SK-N-SH (cell line): ENCODE data around the gene CACNB3. TPM values are rescaled to one million over a fixed set of nuclear protein-coding genes. Genes with fewer than 3 reads are reported as not detected.

ENCODE experiments used
- CTCF ChIA-PET: fragments of 300-600, 350-600 bp; formaldehyde crosslinking; extraction: SDS; loops from one replicate; lab custom pipeline; 2021; lab: Yijun Ruan, JAX
- POLR2A ChIA-PET: fragments of 350-600 bp; sonication (Branson Sonifier 250); formaldehyde crosslinking; extraction: SDS; loops from one replicate; lab custom pipeline; 2020; ENCODE audit warnings: antibody characterized with exemption, inconsistent platforms; lab: Yijun Ruan, JAX
- DNase-seq: peaks from one replicate; pipeline ENCODE4 v3.0.0; 2012
- H2AFZ ChIP-seq: fragments of 200-600 bp; sonication (generic); 2 replicates; pipeline ENCODE4 v1.8.1; 2016; ENCODE audit warnings: antibody characterized with exemption, mild to moderate bottlenecking, low read depth
- H3F3A ChIP-seq: fragments of 200-600 bp; sonication (generic); replicated peaks from 2 replicates; pipeline ENCODE3; 2016; ENCODE audit warnings: antibody characterized with exemption, mild to moderate bottlenecking; ENCODE audit not compliant: insufficient read depth
- H3K27ac ChIP-seq, 2 experiments: fragments of 200-500 bp in 1 of 2; fragments of 200-600 bp in 1 of 2; sonication (Bioruptor generic) in 1 of 2; sonication (generic), shearing (Covaris generic) in 1 of 2; 2 replicates each; pipeline versions ENCODE4 v1.5.1 to v1.6.1; 2014 to 2016; ENCODE audit warnings: low read depth in 2 of 2, inconsistent platforms in 1 of 2, low read length in 1 of 2, mild to moderate bottlenecking in 1 of 2, mixed read lengths in 1 of 2
- H3K27me3 ChIP-seq: fragments of 200-600 bp; sonication (generic), shearing (Covaris generic); 2 replicates; pipeline ENCODE4 v1.6.1; 2016; ENCODE audit warnings: mixed run types; ENCODE audit not compliant: insufficient read depth
- H3K36me3 ChIP-seq, 2 experiments: fragments of 200-500 bp in 1 of 2; fragments of 200-600 bp in 1 of 2; sonication (Bioruptor generic) in 1 of 2; sonication (generic) in 1 of 2; replicated peaks in 1 of 2; 2 replicates each; pipeline versions ENCODE3 to v1.5.1; 2014 to 2016; ENCODE audit warnings: low read length in 1 of 2, mild to moderate bottlenecking in 1 of 2; ENCODE audit not compliant: insufficient read depth in 2 of 2, control insufficient read depth in 1 of 2
- H3K4me1 ChIP-seq, 2 experiments: fragments of 200-500 bp in 1 of 2; fragments of 200-600 bp in 1 of 2; sonication (Bioruptor generic) in 1 of 2; sonication (generic), shearing (Covaris generic) in 1 of 2; 2 replicates each; pipeline versions ENCODE4 v1.5.1 to v1.6.1; 2014 to 2016; ENCODE audit warnings: low read depth in 1 of 2, low read length in 1 of 2, mixed run types in 1 of 2; ENCODE audit not compliant: insufficient read depth in 2 of 2, control insufficient read depth in 1 of 2
- H3K4me2 ChIP-seq: fragments of 200-600 bp; sonication (generic), shearing (Covaris generic); 2 replicates; pipeline ENCODE4 v1.6.1; 2017; ENCODE audit warnings: mixed run types
- H3K4me3 ChIP-seq, 2 experiments: fragments of 200-500 bp in 1 of 2; fragments of 200-600 bp in 1 of 2; sonication (Bioruptor generic) in 1 of 2; sonication (generic), shearing (Covaris generic) in 1 of 2; 2 replicates each; pipeline versions ENCODE4 v1.5.1 to v1.8.1; 2014 to 2016; ENCODE audit warnings: low read depth in 2 of 2, inconsistent platforms in 1 of 2, low read length in 1 of 2, mild to moderate bottlenecking in 1 of 2, mixed read lengths in 1 of 2, moderate library complexity in 1 of 2
- H3K79me2 ChIP-seq: fragments of 200-600 bp; sonication (generic); 2 replicates; pipeline ENCODE4 v1.8.1; 2017; ENCODE audit warnings: mild to moderate bottlenecking; ENCODE audit not compliant: insufficient read depth
- H3K9ac ChIP-seq: fragments of 200-600 bp; sonication (generic); 2 replicates; pipeline ENCODE4 v1.6.1; 2017; ENCODE audit warnings: mixed run types
- H3K9me2 ChIP-seq: fragments of 200-600 bp; sonication (generic); 2 replicates; pipeline ENCODE4 v1.6.1; 2017; ENCODE audit warnings: mixed run types
- H3K9me3 ChIP-seq: fragments of 200-600 bp; sonication (generic); 2 replicates; pipeline ENCODE4 v1.6.1; 2017; ENCODE audit warnings: mixed run types, mild to moderate bottlenecking, moderate library complexity
- H4K20me1 ChIP-seq: fragments of 200-600 bp; sonication (generic); 2 replicates; pipeline ENCODE4 v1.6.1; 2017; ENCODE audit warnings: mild to moderate bottlenecking, mixed run types; ENCODE audit not compliant: insufficient read depth
- CHD2 ChIP-seq: fragments of 150-350 bp; IDR thresholded peaks from 2 replicates; pipeline ENCODE4 v1.6.1; 2018; ENCODE audit warnings: low read length; ENCODE audit not compliant: partially characterized antibody
- CTCF ChIP-seq: fragments of 200-600 bp; sonication (generic); IDR thresholded peaks from 2 replicates; pipeline ENCODE4 v1.6.1; 2017; ENCODE audit warnings: antibody characterized with exemption, mild to moderate bottlenecking, moderate library complexity
- ELF1 ChIP-seq: IDR thresholded peaks from 2 replicates; pipeline ENCODE4 v1.4.0; 2012
- EP300 ChIP-seq, 2 experiments: IDR thresholded peaks; 2 replicates each; pipeline versions ENCODE4 v1.4.0 to v1.6.1; 2012; ENCODE audit warnings: borderline replicate concordance in 1 of 2, low read depth in 1 of 2, low read length in 1 of 2
- FOXJ3 ChIP-seq: sonication (generic); formaldehyde crosslinking; IDR thresholded peaks from 2 replicates; pipeline ENCODE4 v1.5.1; 2020; ENCODE audit warnings: mild to moderate bottlenecking, missing genetic modification reagents
- FOXM1 ChIP-seq: IDR thresholded peaks from 2 replicates; pipeline ENCODE4 v1.4.0; 2012; ENCODE audit warnings: low read depth, mild to moderate bottlenecking
- GATA2 ChIP-seq: sonication (generic); formaldehyde crosslinking; IDR thresholded peaks from 2 replicates; pipeline ENCODE4 v1.5.0; 2020; ENCODE audit warnings: mild to moderate bottlenecking, missing genetic modification reagents
- IRF3 ChIP-seq: fragments of 150-350 bp; IDR thresholded peaks from 2 replicates; pipeline ENCODE4 v1.6.1; 2016; ENCODE audit warnings: mild to moderate bottlenecking, low read depth, low read length
- MAX ChIP-seq: IDR thresholded peaks from 2 replicates; pipeline ENCODE4 v1.4.0; 2012; ENCODE audit warnings: low read depth
- MEF2A ChIP-seq: IDR thresholded peaks from 2 replicates; pipeline ENCODE4 v1.4.0; 2012; ENCODE audit warnings: low read depth, borderline replicate concordance
- MXI1 ChIP-seq: IDR thresholded peaks from 2 replicates; pipeline ENCODE4 v1.6.1; 2012; ENCODE audit warnings: mild to moderate bottlenecking, low read depth, low read length, improper control_type of control experiment
- NFIC ChIP-seq: IDR thresholded peaks from 2 replicates; pipeline ENCODE4 v1.4.0; 2012; ENCODE audit warnings: borderline replicate concordance
- PBX3 ChIP-seq: IDR thresholded peaks from 2 replicates; pipeline ENCODE4; 2012
- POLR2AphosphoS5 ChIP-seq: IDR thresholded peaks from 2 replicates; pipeline ENCODE4 v1.6.1; 2012; ENCODE audit warnings: low read depth, low read length
- REST ChIP-seq: IDR thresholded peaks from 2 replicates; pipeline ENCODE4 v1.6.1; 2012; ENCODE audit warnings: mild to moderate bottlenecking, low read depth, low read length, moderate library complexity
- RFX5 ChIP-seq: IDR thresholded peaks from 2 replicates; pipeline ENCODE4 v1.6.1; 2012; ENCODE audit warnings: mild to moderate bottlenecking, improper control_type of control experiment, low read length
- RXRA ChIP-seq: IDR thresholded peaks from 2 replicates; pipeline ENCODE4 v1.4.0; 2012; ENCODE audit warnings: low read depth, mild to moderate bottlenecking, borderline replicate concordance
- TCF12 ChIP-seq: IDR thresholded peaks from 2 replicates; pipeline ENCODE4 v1.4.0; 2012
- TEAD4 ChIP-seq: IDR thresholded peaks from 2 replicates; pipeline ENCODE4 v1.4.0; 2012; ENCODE audit warnings: mild to moderate bottlenecking, borderline replicate concordance; ENCODE audit not compliant: insufficient read depth
- YY1 ChIP-seq: IDR thresholded peaks from 2 replicates; pipeline ENCODE4 v1.4.0; 2012; ENCODE audit warnings: low read depth, mild to moderate bottlenecking
- WGBS: methylation state at CpG from one replicate; pipeline ENCODE4 v1.1.6; 2017; ENCODE audit warnings: low lambda C conversion rate; 5-methylcytosine and 5-hydroxymethylcytosine counted together
- polyA plus RNA-seq, 3 experiments: library from polyadenylated mRNA; depleted of rRNA; stranded (reverse); fragments of >200 nt; gene quantifications; 2 replicates each; pipeline ENCODE4 v1.2.3, GENCODE V29; 2012

CACNB3 gene
- polyA plus RNA-seq, 1 of the 3 experiments (the other 2 are of a cell fraction) = 34.6 TPM

- no peak for TF ChIP-seq RFX5
- TF ChIP-seq RXRA = no peak
- TF ChIP-seq FOXM1 = no peak
- no peak; the same call in 1 of the 2 replicates for TF ChIP-seq PBX3
- TF ChIP-seq FOXJ3 (CRISPR knock-in tag) = no peak
- no peak for TF ChIP-seq TCF12
- TF ChIP-seq ELF1 = peak; percentile 42; the same call in 1 of the 2 replicates
- TF ChIP-seq MEF2A = no peak
- TF ChIP-seq YY1 = peak; percentile 15; the same call in 1 of the 2 replicates
- TF ChIP-seq TEAD4 = no peak
- no peak for TF ChIP-seq NFIC
- TF ChIP-seq POLR2AphosphoS5 = peak; percentile 82
- no peak for TF ChIP-seq EP300 (IDR thresholded peaks at IDR 0.05; ENCODE audit: borderline replicate concordance in 1 of 2, low read depth in 1 of 2, low read length in 1 of 2)
- TF ChIP-seq CHD2 = no peak
Measured at GRCh38 chr12:48815126-48816110, 2.9 kb upstream of the CACNB3 start (continued).

GRCh38 chr12:48816143-48816854 lies 2.0 kb upstream of the CACNB3 start:
- peak overlapping the region; percentile 68 to 75 for H3K4me3 ChIP-seq
- POLR2A ChIA-PET = interaction anchor here (1.3 kb wide), 1 partner anchor 49 kb away, joined by 3 read pairs; no protein-coding TSS in a partner anchor
- WGBS = 97% methylated on average over 3 of the region's 3 CpGs
- H2AFZ ChIP-seq = no peak overlapping the region
- peak overlapping the region; percentile 97 for H3K4me2 ChIP-seq
- no peak for DNase-seq
- H3K9ac ChIP-seq = peak overlapping the region; percentile 76; the same call in 1 of the 2 replicates
- peaks cover 6% of the 10 kb centered on the region for H3F3A ChIP-seq
- no peaks in the 10 kb centered on the region for H4K20me1 ChIP-seq
- peak overlapping the region in 1 of 2 experiments; percentile 87; a peak in 2 of 4 replicates for H3K27ac ChIP-seq
- no peaks in the 10 kb centered on the region for H3K27me3 ChIP-seq
- H3K9me3 ChIP-seq = no peaks in the 10 kb centered on the region
- CTCF ChIA-PET = interaction anchor here (0.9 to 6.9 kb wide), 13 partner anchors 12 to 181 kb away, joined by 3 to 118 read pairs (median 7); partner anchors contain the start of gene DDX23
- peaks cover 22% of the 10 kb centered on the region for H3K79me2 ChIP-seq
- H3K4me1 ChIP-seq = peaks cover 22 to 48% of the 10 kb centered on the region in 2 experiments; a peak in 3 of 4 replicates
- no peaks in the 10 kb centered on the region for H3K36me3 ChIP-seq
- no peaks in the 10 kb centered on the region for H3K9me2 ChIP-seq
- no peak for TF ChIP-seq TCF12
- TF ChIP-seq MXI1 = no peak
- TF ChIP-seq CTCF = no peak
- TF ChIP-seq RFX5 = no peak
- no peak for TF ChIP-seq MAX
- TF ChIP-seq IRF3 = no peak
- TF ChIP-seq FOXJ3 (CRISPR knock-in tag) = no peak
- no peak for TF ChIP-seq NFIC
- TF ChIP-seq GATA2 = no peak
- TF ChIP-seq REST = no peak
